Trophoblast cell (in vitro differentiated cells and primary cell): ENCODE measurements around the gene CLTCL1.

ENCODE experiments used
- DNase-seq, 2 donors: peaks; one replicate each; pipeline ENCODE4 v3.0.0-alpha.2; 2016
- H2AFZ ChIP-seq: 2 replicates; pipeline ENCODE4 v1.6.1; 2013; ENCODE audit warnings: low read length, moderate library complexity, mild to moderate bottlenecking; ENCODE audit not compliant: insufficient read depth, poor library complexity
- H2AK5ac ChIP-seq: 2 replicates; pipeline ENCODE4 v1.6.1; 2013; ENCODE audit warnings: mild to moderate bottlenecking, low read length
- H2BK120ac ChIP-seq: 2 replicates; pipeline ENCODE4 v1.6.1; 2013; ENCODE audit warnings: low read length, mild to moderate bottlenecking, moderate library complexity; ENCODE audit not compliant: insufficient read depth, poor library complexity
- H2BK12ac ChIP-seq: 2 replicates; pipeline ENCODE4 v1.6.1; 2013; ENCODE audit warnings: mild to moderate bottlenecking, low read length, moderate library complexity
- H2BK5ac ChIP-seq: 2 replicates; pipeline ENCODE4 v1.6.1; 2013; ENCODE audit warnings: low read length, low read depth, moderate library complexity, mild to moderate bottlenecking; ENCODE audit not compliant: poor library complexity
- H3K14ac ChIP-seq: 2 replicates; pipeline ENCODE4 v1.6.1; 2013; ENCODE audit warnings: mild to moderate bottlenecking, low read length
- H3K18ac ChIP-seq: 2 replicates; pipeline ENCODE4 v1.6.1; 2013; ENCODE audit warnings: mild to moderate bottlenecking, low read length
- H3K23ac ChIP-seq: 2 replicates; pipeline ENCODE4 v1.6.1; 2013; ENCODE audit warnings: low read length
- H3K27ac ChIP-seq: 2 replicates; pipeline ENCODE4 v1.5.1; 2013; ENCODE audit warnings: low read depth, mild to moderate bottlenecking, inconsistent platforms, low read length, moderate library complexity
- H3K27me3 ChIP-seq: 2 replicates; pipeline ENCODE4 v1.6.1; 2013; ENCODE audit warnings: inconsistent platforms, mild to moderate bottlenecking, low read length, moderate library complexity; ENCODE audit not compliant: insufficient read depth
- H3K36me3 ChIP-seq, 2 experiments: 1 replicate in 1 of 2; 2 replicates in 1 of 2; pipeline ENCODE4 v1.6.1; 2013; ENCODE audit warnings: low read length in 2 of 2, mild to moderate bottlenecking in 2 of 2, moderate library complexity in 1 of 2; ENCODE audit not compliant: insufficient read depth in 2 of 2, control insufficient read depth in 1 of 2
- H3K4ac ChIP-seq: 2 replicates; pipeline ENCODE4 v1.6.1; 2013; ENCODE audit warnings: low read depth, mild to moderate bottlenecking, low read length, moderate library complexity
- H3K4me1 ChIP-seq, 2 experiments: 1 replicate in 1 of 2; 2 replicates in 1 of 2; pipeline ENCODE4 v1.6.1; 2013; ENCODE audit warnings: low read length in 2 of 2, mild to moderate bottlenecking in 2 of 2, moderate library complexity in 1 of 2; ENCODE audit not compliant: insufficient read depth in 2 of 2, control insufficient read depth in 1 of 2
- H3K4me2 ChIP-seq: 2 replicates; pipeline ENCODE4 v1.6.1; 2013; ENCODE audit warnings: inconsistent platforms, mild to moderate bottlenecking, low read length, moderate library complexity
- H3K4me3 ChIP-seq: 2 replicates; pipeline ENCODE4 v1.5.1; 2013; ENCODE audit warnings: mild to moderate bottlenecking, low read depth, low read length, inconsistent platforms
- H3K79me1 ChIP-seq: one replicate; pipeline ENCODE4 v1.6.1; 2013; ENCODE audit warnings: low read length
- H3K79me2 ChIP-seq: 2 replicates; pipeline ENCODE4 v1.6.1; 2013; ENCODE audit warnings: low read length, mild to moderate bottlenecking; ENCODE audit not compliant: control insufficient read depth, insufficient read depth, poor library complexity
- H3K9ac ChIP-seq: 2 replicates; pipeline ENCODE4 v1.6.1; 2013; ENCODE audit warnings: mild to moderate bottlenecking, low read length
- H3K9me3 ChIP-seq: 2 replicates; pipeline ENCODE4 v1.6.1; 2013; ENCODE audit warnings: low read depth, mild to moderate bottlenecking, control low read depth, inconsistent platforms, low read length; ENCODE audit not compliant: insufficient read depth
- H4K12ac ChIP-seq: 2 replicates; pipeline ENCODE4 v1.6.1; 2013; ENCODE audit warnings: low read depth, mild to moderate bottlenecking, low read length, moderate library complexity
- H4K8ac ChIP-seq: 2 replicates; pipeline ENCODE4 v1.6.1; 2013; ENCODE audit warnings: low read depth, mild to moderate bottlenecking, low read length, moderate library complexity
- H4K91ac ChIP-seq: one replicate; pipeline ENCODE4 v1.6.1; 2013; ENCODE audit warnings: low read depth, mild to moderate bottlenecking, low read length, moderate library complexity
- WGBS: extraction: QIAGEN DNeasy Blood & Tissue Kit; methylation state at CpG from one replicate; pipeline ENCODE4 v1.1.7; 2013; ENCODE audit warnings: missing lambda C conversion rate; ENCODE audit not compliant: insufficient read length, insufficient coverage; ENCODE audit errors: extremely low coverage; 5-methylcytosine and 5-hydroxymethylcytosine counted together

Gene CLTCL1

DNA sequence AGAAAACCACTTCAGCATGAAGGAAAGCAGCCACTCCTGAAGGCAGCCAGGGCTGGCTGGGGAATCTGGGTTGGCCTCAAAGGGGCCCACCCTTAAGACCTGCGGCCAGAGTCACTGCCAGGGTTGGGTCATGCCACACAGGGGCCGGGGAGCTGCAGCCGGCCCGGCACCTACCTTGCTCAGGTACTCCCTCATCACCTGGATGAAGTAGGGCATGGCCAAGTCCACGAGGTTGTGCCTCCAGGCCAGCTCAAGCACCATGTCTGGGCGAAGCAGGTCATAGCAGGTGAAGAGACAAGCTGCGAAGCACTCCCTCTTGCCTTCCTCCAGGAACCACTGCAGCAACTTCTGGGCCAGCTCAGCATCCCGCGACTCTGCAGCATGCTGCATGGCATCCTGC, 108.3 kb downstream of the CLTCL1 start:
- WGBS = no CpG with 5 or more reads among the region's 9 CpGs

DNA sequence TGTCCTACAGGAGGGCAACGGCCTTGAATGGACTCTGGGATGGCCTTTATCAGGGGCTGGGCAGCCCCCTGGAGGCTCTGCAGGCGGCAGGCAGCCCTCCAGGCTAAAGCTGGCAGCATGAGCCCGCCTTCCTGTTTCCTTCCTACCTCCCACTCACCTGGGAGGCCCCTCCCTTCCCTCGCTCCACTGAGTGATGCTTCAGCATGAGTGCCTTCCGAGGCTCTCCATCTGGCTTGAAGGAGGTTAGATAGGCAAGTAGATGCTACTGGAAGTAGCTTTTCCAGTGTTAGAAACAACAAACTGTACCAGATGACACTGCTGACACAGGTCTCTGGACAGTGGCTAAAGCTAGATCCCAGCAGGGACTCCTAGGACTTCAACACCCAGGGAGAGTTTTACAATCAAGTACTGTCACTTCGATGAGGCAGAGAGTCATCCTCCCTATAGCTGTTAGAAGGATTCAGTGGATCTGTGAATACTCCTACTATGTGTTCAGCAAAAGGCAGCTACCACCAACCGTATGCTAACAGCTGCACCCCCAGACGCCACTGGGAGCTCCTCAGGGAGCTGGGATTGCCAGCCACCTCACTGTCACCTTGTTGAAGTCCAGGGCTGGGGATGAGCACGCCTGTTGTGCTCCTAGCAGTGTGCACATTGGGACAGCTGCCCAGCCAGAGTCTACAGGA, 108.9 kb downstream of the CLTCL1 start:
- no peak overlapping the region for H2BK5ac ChIP-seq
- no peak overlapping the region for H3K18ac ChIP-seq
- H3K9me3 ChIP-seq = no peaks in the 10 kb centered on the region
- H3K4ac ChIP-seq = no peak overlapping the region
- no peak overlapping the region for H2AFZ ChIP-seq
- H3K36me3 ChIP-seq = no peaks in the 10 kb centered on the region
- no peak overlapping the region for H3K9ac ChIP-seq
- no peak for DNase-seq
- H4K8ac ChIP-seq = no peak overlapping the region
- H3K79me1 ChIP-seq = peaks cover 13% of the 10 kb centered on the region
- H3K23ac ChIP-seq = no peak overlapping the region
- no peak overlapping the region for H4K91ac ChIP-seq
- no CpG with 5 or more reads among the region's 9 CpGs for WGBS
- H3K27ac ChIP-seq = no peak overlapping the region
- H3K4me1 ChIP-seq = peaks cover under 1 to 8% of the 10 kb centered on the region in 2 experiments
- peaks cover 9% of the 10 kb centered on the region for H3K79me2 ChIP-seq
- no peak overlapping the region for H4K12ac ChIP-seq
- no peaks in the 10 kb centered on the region for H3K27me3 ChIP-seq
- no peak overlapping the region for H2AK5ac ChIP-seq
- H2BK120ac ChIP-seq = no peak overlapping the region
- no peak overlapping the region for H3K4me3 ChIP-seq
- no peak overlapping the region for H2BK12ac ChIP-seq
- no peak overlapping the region for H3K4me2 ChIP-seq
- H3K14ac ChIP-seq = no peak overlapping the region

More for the DNA sequence above, 108.3 kb downstream of the CLTCL1 start:
- H2BK120ac ChIP-seq = no peak overlapping the region
- H2BK12ac ChIP-seq = no peak overlapping the region
- H3K4me1 ChIP-seq = peaks cover 0 to 6% of the 10 kb centered on the region in 2 experiments
- no peak overlapping the region for H3K27ac ChIP-seq
- no peak overlapping the region for H3K4ac ChIP-seq
- H3K23ac ChIP-seq = no peak overlapping the region
- H2AK5ac ChIP-seq = no peak overlapping the region
- H3K14ac ChIP-seq = no peak overlapping the region
- no peak overlapping the region for H3K4me2 ChIP-seq
- H4K91ac ChIP-seq = no peak overlapping the region
- H4K12ac ChIP-seq = no peak overlapping the region
- H3K27me3 ChIP-seq = no peaks in the 10 kb centered on the region
- H3K9ac ChIP-seq = no peak overlapping the region
- no peak for DNase-seq
- H3K9me3 ChIP-seq = no peaks in the 10 kb centered on the region
- no peak overlapping the region for H4K8ac ChIP-seq
- no peak overlapping the region for H3K4me3 ChIP-seq
- peaks cover 7% of the 10 kb centered on the region for H3K79me1 ChIP-seq
- H2BK5ac ChIP-seq = no peak overlapping the region
- no peaks in the 10 kb centered on the region for H3K36me3 ChIP-seq
- no peak overlapping the region for H2AFZ ChIP-seq
- H3K79me2 ChIP-seq = peaks cover 3% of the 10 kb centered on the region
- H3K18ac ChIP-seq = no peak overlapping the region

DNA sequence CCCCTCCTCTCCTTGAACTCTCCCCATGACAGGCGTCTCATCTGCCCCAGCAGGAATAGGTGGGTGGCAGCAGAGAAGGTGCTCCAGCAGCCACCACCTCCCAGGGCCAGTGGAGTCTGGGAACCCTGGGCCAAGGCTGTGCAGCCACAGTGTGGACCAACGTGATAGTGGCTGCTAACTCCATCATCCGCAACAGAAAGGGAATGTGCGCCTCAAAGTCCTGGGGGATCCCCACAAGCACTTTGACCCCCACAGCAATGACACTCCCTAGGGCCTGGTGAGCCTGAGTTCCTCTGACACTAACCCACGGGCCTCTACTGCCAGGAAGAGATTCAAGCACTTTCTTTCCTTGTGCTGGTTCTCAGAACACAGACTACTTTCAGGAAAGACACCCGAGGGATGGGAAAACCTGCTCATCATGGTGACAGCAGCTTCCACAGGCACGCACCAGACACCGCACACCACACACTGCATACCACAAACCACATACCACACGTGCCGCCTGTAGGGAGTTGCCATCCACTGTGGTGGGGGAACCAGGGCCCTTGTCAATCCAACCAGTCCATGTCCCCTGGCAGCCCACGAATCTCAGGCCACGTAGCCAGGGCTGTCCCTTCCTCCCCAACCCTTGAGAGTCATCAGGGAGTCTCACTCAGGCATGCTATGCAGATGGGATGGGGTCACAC, 109.6 kb downstream of the CLTCL1 start:
- Histone ChIP-seq H2AFZ (no peak overlapping the region), H4K8ac (no peak overlapping the region), H2BK5ac (no peak overlapping the region), H3K27ac (no peak overlapping the region), H3K14ac (no peak overlapping the region), H3K18ac (no peak overlapping the region), H2BK12ac (no peak overlapping the region), H3K4me1 (peaks cover 6 to 14% of the 10 kb centered on the region in 2 experiments), H3K9ac (no peak overlapping the region), H3K23ac (no peak overlapping the region), H3K36me3 (peaks cover 3% of the 10 kb centered on the region in 2 experiments), H4K91ac (no peak overlapping the region), H3K9me3 (no peaks in the 10 kb centered on the region), H2AK5ac (no peak overlapping the region), H3K27me3 (no peaks in the 10 kb centered on the region), H3K4me3 (no peak overlapping the region), H3K4ac (no peak overlapping the region), H3K79me1 (peaks cover 14% of the 10 kb centered on the region), H2BK120ac (no peak overlapping the region), H4K12ac (no peak overlapping the region), H3K79me2 (peaks cover 14% of the 10 kb centered on the region), H3K4me2 (no peak overlapping the region)
- no peak for DNase-seq
- no CpG with 5 or more reads among the region's 12 CpGs for WGBS

DNA sequence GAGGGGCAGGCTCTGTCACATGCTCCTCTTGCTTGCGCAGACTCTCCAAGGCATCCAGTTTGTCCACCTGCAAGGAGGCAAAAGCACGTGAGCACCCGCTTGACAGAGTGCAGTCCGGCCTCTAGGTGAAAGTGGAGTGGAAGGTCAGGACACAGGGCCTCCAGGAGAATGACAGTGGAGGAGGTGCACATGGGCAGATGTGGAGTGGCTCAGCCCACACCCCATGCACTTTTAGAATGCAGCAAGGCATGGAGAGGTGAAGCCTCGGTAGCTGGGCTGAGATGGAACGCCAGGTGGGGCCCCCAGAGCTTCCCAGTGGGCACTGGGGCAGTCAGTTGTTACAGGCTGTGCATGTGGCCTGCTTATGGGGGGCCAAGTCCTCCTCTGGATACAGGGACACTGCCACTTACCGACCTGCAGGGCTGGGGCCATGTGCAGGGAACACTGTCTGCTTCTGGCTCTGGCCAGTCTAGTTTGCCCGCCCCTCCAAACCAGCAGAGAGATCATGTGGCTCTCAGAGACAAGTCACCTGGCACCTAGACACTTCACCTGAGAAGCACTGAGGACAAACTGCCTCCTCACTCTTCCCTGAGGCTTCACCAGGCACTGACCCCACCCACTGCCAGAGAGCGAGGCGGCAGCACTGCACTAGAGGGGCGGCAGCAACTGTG, 110.6 kb downstream of the CLTCL1 start:
- Histone ChIP-seq H2BK12ac (no peak overlapping the region), H3K18ac (no peak overlapping the region), H2BK120ac (no peak overlapping the region), H3K4me3 (no peak overlapping the region), H4K91ac (no peak overlapping the region), H3K14ac (no peak overlapping the region), H3K27ac (no peak overlapping the region), H4K12ac (no peak overlapping the region), H3K4ac (no peak overlapping the region), H3K79me2 (peaks cover 14% of the 10 kb centered on the region), H2BK5ac (no peak overlapping the region), H3K9ac (no peak overlapping the region), H4K8ac (no peak overlapping the region), H3K4me1 (peaks cover 14 to 23% of the 10 kb centered on the region in 2 experiments), H3K23ac (no peak overlapping the region), H3K9me3 (no peaks in the 10 kb centered on the region), H2AK5ac (no peak overlapping the region), H3K36me3 (peaks cover 13% of the 10 kb centered on the region in 2 experiments), H3K27me3 (no peaks in the 10 kb centered on the region), H2AFZ (no peak overlapping the region), H3K79me1 (peaks cover 14% of the 10 kb centered on the region), H3K4me2 (no peak overlapping the region)
- WGBS = no CpG with 5 or more reads among the region's 11 CpGs
- no peak for DNase-seq
